Activated CD8-positive, alpha-beta T cell treated with anti-CD3 and anti-CD28 coated beads for 36 hours (primary cell): ENCODE results near the gene YY2. TPM values are rescaled to one million over a fixed set of nuclear protein-coding genes. Genes with fewer than 3 reads are reported as not detected.

Experiments used
- ATAC-seq: fragments of 200-7000 bp; cut with Tn5 transposase; one replicate; pipeline ENCODE4 v1.10.0; 2021; ENCODE audit warnings: mild to moderate bottlenecking, moderate library complexity
- CTCF ChIA-PET: fragments of 350-600 bp; sonication (Branson Sonifier 250); formaldehyde crosslinking; loops from one replicate; lab custom pipeline; 2021; ENCODE audit warnings: antibody characterized with exemption; lab: Charles Lee
- POLR2A ChIA-PET: fragments of 350-600 bp; sonication (Branson Sonifier 250); formaldehyde crosslinking; loops from one replicate; lab custom pipeline; 2021; ENCODE audit warnings: antibody characterized with exemption; lab: Charles Lee
- DNase-seq: peaks from one replicate; pipeline ENCODE4 v3.0.0-alpha.2; 2020
- H3K27ac Mint-ChIP-seq: one replicate; pipeline ENCODE4 v1.8.0; 2021; ENCODE audit warnings: mild to moderate bottlenecking, mixed read lengths
- H3K27me3 Mint-ChIP-seq: one replicate; pipeline ENCODE4 v1.8.0; 2021; ENCODE audit warnings: mixed read lengths
- H3K36me3 Mint-ChIP-seq: one replicate; pipeline ENCODE4 v1.8.0; 2021; ENCODE audit warnings: low read depth, mixed read lengths
- H3K4me1 Mint-ChIP-seq: one replicate; pipeline ENCODE4 v1.8.0; 2021; ENCODE audit warnings: low read depth, mixed read lengths
- H3K4me3 Mint-ChIP-seq: one replicate; pipeline ENCODE4 v1.8.0; 2021; ENCODE audit warnings: mild to moderate bottlenecking, moderate library complexity, mixed read lengths
- H3K9me3 Mint-ChIP-seq: one replicate; pipeline ENCODE4 v1.8.0; 2021; ENCODE audit warnings: mixed read lengths
- CTCF ChIP-seq: fragments of 200-600 bp; IDR thresholded peaks from one replicate; pipeline ENCODE4 v1.8.0; 2022; ENCODE audit warnings: antibody characterized with exemption, mild to moderate bottlenecking
- intact Hi-C: fragments of 100-400 bp; cut with micrococcal nuclease; formaldehyde crosslinking; loops from one replicate; pipeline ENCODE4 v1.10.0; 2022
- total RNA-seq, 2 experiments: library from RNA; stranded (reverse); gene quantifications; one replicate each; pipeline ENCODE4 v1.2.3, GENCODE V29; 2021

YY2 gene
- total RNA-seq: 1 to 10 TPM; 2.0 to 2.3 TPM

- no peaks in the 10 kb centered on the region for H3K27me3 Mint-ChIP-seq
- ATAC-seq: no peak
- intact Hi-C loops: no loop called here
- POLR2A ChIA-PET: no interaction called here
- CTCF ChIA-PET: no interaction called here
- no peak within 1 kb of the TSS for H3K4me3 Mint-ChIP-seq
- no peaks in the 10 kb centered on the region for H3K4me1 Mint-ChIP-seq
- DNase-seq: no peak
- H3K27ac Mint-ChIP-seq: no peak within 1 kb of the TSS
- peaks cover 23% of the 10 kb centered on the region for H3K36me3 Mint-ChIP-seq
- H3K9me3 Mint-ChIP-seq: no peaks in the 10 kb centered on the region
- TF ChIP-seq CTCF: no peak
These were observed at the start of gene YY2 for GRCh38 chrX:21855937-21856415. Gene YY2 (plus strand): TSS chrX:21855987. CDS start chrX:21856485, 498 bp downstream.

- no peaks in the 10 kb centered on the region for H3K9me3 Mint-ChIP-seq
- DNase-seq: no peak
- POLR2A ChIA-PET: no interaction called here
- intact Hi-C loops: no loop called here
- H3K27ac Mint-ChIP-seq: no peak overlapping the region
- no peak for ATAC-seq
- CTCF ChIA-PET: no interaction called here
- no peak for TF ChIP-seq CTCF
- H3K4me3 Mint-ChIP-seq: no peak overlapping the region
- no peaks in the 10 kb centered on the region for H3K4me1 Mint-ChIP-seq
- H3K27me3 Mint-ChIP-seq: no peaks in the 10 kb centered on the region
- no peaks in the 10 kb centered on the region for H3K36me3 Mint-ChIP-seq
These were observed 49.1 kb upstream of the YY2 start for GRCh38 chrX:21806691-21807090.

- CTCF ChIA-PET: no interaction called here
- DNase-seq: no peak
- no peak for TF ChIP-seq CTCF
- POLR2A ChIA-PET: no interaction called here
- H3K27me3 Mint-ChIP-seq: no peaks in the 10 kb centered on the region
- intact Hi-C loops: no loop called here
- no peak overlapping the region for H3K4me3 Mint-ChIP-seq
- no peak overlapping the region for H3K27ac Mint-ChIP-seq
- no peaks in the 10 kb centered on the region for H3K4me1 Mint-ChIP-seq
- no peaks in the 10 kb centered on the region for H3K36me3 Mint-ChIP-seq
- H3K9me3 Mint-ChIP-seq: no peaks in the 10 kb centered on the region
- no peak for ATAC-seq
These were observed 44.0 kb upstream of the YY2 start for GRCh38 chrX:21811832-21812231.

GRCh38 chrX:21812628-21813027 lies 43.2 kb upstream of the YY2 start:
- Mint-ChIP-seq H3K4me3 (no peak overlapping the region), H3K36me3 (no peaks in the 10 kb centered on the region), H3K9me3 (no peaks in the 10 kb centered on the region), H3K27me3 (no peaks in the 10 kb centered on the region), H3K27ac (no peak overlapping the region), H3K4me1 (no peaks in the 10 kb centered on the region)
- CTCF ChIA-PET: no interaction called here
- ATAC-seq: no peak
- no peak for TF ChIP-seq CTCF
- DNase-seq: no peak
- intact Hi-C loops: no loop called here
- POLR2A ChIA-PET: no interaction called here

- ChIA-PET POLR2A (no interaction called here), CTCF (no interaction called here)
- no peaks in the 10 kb centered on the region for H3K4me1 Mint-ChIP-seq
- H3K9me3 Mint-ChIP-seq: no peaks in the 10 kb centered on the region
- H3K4me3 Mint-ChIP-seq: no peak overlapping the region
- no peak for TF ChIP-seq CTCF
- intact Hi-C loops: no loop called here
- no peak for ATAC-seq
- no peaks in the 10 kb centered on the region for H3K27me3 Mint-ChIP-seq
- H3K36me3 Mint-ChIP-seq: no peaks in the 10 kb centered on the region
- no peak overlapping the region for H3K27ac Mint-ChIP-seq
- DNase-seq: no peak
These were observed 42.0 kb upstream of the YY2 start for GRCh38 chrX:21813612-21814368.
